ENCODE results near the gene OR9K2. TPM values are rescaled to one million over a fixed set of nuclear protein-coding genes. Genes with fewer than 3 reads are reported as not detected.
A peak's percentile ranks its signal among the peaks of the same experiment; 100 is the strongest.

Gene OR9K2
- total RNA-seq, 1 experiment from 2014 or later: not detected

- Mint-ChIP-seq H3K27me3 (ENCODE audit: low read depth) (no peaks in the 10 kb centered on the region), H3K4me3 (no peak overlapping the region), H3K27ac (no peak overlapping the region), H3K9me3 (peaks cover 33% of the 10 kb centered on the region), H3K4me1 (peaks cover 14% of the 10 kb centered on the region), H3K36me3 (peaks cover 10% of the 10 kb centered on the region)
- ChIA-PET POLR2A (no interaction called here), CTCF (no interaction called here)
- DNase-seq (ENCODE audit: low spot score) (no peak), ATAC-seq (peak; percentile 48)
- TF ChIP-seq, protein P1, sequence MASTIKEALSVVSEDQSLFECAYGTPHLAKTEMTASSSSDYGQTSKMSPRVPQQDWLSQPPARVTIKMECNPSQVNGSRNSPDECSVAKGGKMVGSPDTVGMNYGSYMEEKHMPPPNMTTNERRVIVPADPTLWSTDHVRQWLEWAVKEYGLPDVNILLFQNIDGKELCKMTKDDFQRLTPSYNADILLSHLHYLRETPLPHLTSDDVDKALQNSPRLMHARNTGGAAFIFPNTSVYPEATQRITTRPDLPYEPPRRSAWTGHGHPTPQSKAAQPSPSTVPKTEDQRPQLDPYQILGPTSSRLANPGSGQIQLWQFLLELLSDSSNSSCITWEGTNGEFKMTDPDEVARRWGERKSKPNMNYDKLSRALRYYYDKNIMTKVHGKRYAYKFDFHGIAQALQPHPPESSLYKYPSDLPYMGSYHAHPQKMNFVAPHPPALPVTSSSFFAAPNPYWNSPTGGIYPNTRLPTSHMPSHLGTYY (CRISPR knock-in tag; IDR thresholded peaks at IDR 0.05): no peak
- TF ChIP-seq, protein P2, sequence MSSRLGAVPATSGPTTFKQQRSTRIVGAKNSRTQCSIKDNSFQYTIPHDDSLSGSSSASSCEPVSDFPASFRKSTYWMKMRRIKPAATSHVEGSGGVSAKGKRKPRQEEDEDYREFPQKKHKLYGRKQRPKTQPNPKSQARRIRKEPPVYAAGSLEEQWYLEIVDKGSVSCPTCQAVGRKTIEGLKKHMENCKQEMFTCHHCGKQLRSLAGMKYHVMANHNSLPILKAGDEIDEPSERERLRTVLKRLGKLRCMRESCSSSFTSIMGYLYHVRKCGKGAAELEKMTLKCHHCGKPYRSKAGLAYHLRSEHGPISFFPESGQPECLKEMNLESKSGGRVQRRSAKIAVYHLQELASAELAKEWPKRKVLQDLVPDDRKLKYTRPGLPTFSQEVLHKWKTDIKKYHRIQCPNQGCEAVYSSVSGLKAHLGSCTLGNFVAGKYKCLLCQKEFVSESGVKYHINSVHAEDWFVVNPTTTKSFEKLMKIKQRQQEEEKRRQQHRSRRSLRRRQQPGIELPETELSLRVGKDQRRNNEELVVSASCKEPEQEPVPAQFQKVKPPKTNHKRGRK (CRISPR knock-in tag; IDR thresholded peaks at IDR 0.05; ENCODE audit: borderline replicate concordance): no peak
- TF ChIP-seq, protein P3, sequence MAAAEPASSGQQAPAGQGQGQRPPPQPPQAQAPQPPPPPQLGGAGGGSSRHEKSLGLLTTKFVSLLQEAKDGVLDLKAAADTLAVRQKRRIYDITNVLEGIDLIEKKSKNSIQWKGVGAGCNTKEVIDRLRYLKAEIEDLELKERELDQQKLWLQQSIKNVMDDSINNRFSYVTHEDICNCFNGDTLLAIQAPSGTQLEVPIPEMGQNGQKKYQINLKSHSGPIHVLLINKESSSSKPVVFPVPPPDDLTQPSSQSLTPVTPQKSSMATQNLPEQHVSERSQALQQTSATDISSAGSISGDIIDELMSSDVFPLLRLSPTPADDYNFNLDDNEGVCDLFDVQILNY (CRISPR knock-in tag; IDR thresholded peaks at IDR 0.05): no peak
- TF ChIP-seq MXD4 (CRISPR knock-in tag; IDR thresholded peaks at IDR 0.05; ENCODE audit: borderline replicate concordance) (no peak), FOXJ3 (CRISPR knock-in tag; IDR thresholded peaks at IDR 0.05; ENCODE audit: borderline replicate concordance) (no peak), TEAD1 (CRISPR knock-in tag; IDR thresholded peaks at IDR 0.05) (no peak), CDX4 (CRISPR knock-in tag; IDR thresholded peaks at IDR 0.05; ENCODE audit: borderline replicate concordance) (no peak), ZNF317 (CRISPR knock-in tag; IDR thresholded peaks at IDR 0.05; ENCODE audit: borderline replicate concordance, low read depth) (no peak), NFATC4 (CRISPR knock-in tag; IDR thresholded peaks at IDR 0.05) (no peak), IRF1 (CRISPR knock-in tag; IDR thresholded peaks at IDR 0.05) (no peak), NFYB (CRISPR knock-in tag; conservative IDR thresholded peaks at IDR 0.05; ENCODE audit: low read depth) (no peak), USF1 (CRISPR knock-in tag; IDR thresholded peaks at IDR 0.05) (no peak), ZNF232 (CRISPR knock-in tag; IDR thresholded peaks at IDR 0.05) (no peak), GTF2I (CRISPR knock-in tag; conservative IDR thresholded peaks at IDR 0.05) (no peak)
- TF ChIP-seq, protein P4, sequence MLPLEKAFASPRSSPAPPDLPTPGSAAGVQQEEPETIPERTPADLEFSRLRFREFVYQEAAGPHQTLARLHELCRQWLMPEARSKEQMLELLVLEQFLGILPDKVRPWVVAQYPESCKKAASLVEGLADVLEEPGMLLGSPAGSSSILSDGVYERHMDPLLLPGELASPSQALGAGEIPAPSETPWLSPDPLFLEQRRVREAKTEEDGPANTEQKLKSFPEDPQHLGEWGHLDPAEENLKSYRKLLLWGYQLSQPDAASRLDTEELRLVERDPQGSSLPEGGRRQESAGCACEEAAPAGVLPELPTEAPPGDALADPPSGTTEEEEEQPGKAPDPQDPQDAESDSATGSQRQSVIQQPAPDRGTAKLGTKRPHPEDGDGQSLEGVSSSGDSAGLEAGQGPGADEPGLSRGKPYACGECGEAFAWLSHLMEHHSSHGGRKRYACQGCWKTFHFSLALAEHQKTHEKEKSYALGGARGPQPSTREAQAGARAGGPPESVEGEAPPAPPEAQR (CRISPR knock-in tag; IDR thresholded peaks at IDR 0.05): no peak
- TF ChIP-seq, protein P5, sequence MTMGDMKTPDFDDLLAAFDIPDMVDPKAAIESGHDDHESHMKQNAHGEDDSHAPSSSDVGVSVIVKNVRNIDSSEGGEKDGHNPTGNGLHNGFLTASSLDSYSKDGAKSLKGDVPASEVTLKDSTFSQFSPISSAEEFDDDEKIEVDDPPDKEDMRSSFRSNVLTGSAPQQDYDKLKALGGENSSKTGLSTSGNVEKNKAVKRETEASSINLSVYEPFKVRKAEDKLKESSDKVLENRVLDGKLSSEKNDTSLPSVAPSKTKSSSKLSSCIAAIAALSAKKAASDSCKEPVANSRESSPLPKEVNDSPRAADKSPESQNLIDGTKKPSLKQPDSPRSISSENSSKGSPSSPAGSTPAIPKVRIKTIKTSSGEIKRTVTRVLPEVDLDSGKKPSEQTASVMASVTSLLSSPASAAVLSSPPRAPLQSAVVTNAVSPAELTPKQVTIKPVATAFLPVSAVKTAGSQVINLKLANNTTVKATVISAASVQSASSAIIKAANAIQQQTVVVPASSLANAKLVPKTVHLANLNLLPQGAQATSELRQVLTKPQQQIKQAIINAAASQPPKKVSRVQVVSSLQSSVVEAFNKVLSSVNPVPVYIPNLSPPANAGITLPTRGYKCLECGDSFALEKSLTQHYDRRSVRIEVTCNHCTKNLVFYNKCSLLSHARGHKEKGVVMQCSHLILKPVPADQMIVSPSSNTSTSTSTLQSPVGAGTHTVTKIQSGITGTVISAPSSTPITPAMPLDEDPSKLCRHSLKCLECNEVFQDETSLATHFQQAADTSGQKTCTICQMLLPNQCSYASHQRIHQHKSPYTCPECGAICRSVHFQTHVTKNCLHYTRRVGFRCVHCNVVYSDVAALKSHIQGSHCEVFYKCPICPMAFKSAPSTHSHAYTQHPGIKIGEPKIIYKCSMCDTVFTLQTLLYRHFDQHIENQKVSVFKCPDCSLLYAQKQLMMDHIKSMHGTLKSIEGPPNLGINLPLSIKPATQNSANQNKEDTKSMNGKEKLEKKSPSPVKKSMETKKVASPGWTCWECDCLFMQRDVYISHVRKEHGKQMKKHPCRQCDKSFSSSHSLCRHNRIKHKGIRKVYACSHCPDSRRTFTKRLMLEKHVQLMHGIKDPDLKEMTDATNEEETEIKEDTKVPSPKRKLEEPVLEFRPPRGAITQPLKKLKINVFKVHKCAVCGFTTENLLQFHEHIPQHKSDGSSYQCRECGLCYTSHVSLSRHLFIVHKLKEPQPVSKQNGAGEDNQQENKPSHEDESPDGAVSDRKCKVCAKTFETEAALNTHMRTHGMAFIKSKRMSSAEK (CRISPR knock-in tag; IDR thresholded peaks at IDR 0.05; ENCODE audit: borderline replicate concordance): no peak
- TF ChIP-seq, protein P6, sequence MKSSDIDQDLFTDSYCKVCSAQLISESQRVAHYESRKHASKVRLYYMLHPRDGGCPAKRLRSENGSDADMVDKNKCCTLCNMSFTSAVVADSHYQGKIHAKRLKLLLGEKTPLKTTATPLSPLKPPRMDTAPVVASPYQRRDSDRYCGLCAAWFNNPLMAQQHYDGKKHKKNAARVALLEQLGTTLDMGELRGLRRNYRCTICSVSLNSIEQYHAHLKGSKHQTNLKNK (CRISPR knock-in tag; IDR thresholded peaks at IDR 0.05): no peak
- TF ChIP-seq, protein P7, sequence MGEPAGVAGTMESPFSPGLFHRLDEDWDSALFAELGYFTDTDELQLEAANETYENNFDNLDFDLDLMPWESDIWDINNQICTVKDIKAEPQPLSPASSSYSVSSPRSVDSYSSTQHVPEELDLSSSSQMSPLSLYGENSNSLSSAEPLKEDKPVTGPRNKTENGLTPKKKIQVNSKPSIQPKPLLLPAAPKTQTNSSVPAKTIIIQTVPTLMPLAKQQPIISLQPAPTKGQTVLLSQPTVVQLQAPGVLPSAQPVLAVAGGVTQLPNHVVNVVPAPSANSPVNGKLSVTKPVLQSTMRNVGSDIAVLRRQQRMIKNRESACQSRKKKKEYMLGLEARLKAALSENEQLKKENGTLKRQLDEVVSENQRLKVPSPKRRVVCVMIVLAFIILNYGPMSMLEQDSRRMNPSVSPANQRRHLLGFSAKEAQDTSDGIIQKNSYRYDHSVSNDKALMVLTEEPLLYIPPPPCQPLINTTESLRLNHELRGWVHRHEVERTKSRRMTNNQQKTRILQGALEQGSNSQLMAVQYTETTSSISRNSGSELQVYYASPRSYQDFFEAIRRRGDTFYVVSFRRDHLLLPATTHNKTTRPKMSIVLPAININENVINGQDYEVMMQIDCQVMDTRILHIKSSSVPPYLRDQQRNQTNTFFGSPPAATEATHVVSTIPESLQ (CRISPR knock-in tag; IDR thresholded peaks at IDR 0.05): no peak
- TF ChIP-seq, protein P8, sequence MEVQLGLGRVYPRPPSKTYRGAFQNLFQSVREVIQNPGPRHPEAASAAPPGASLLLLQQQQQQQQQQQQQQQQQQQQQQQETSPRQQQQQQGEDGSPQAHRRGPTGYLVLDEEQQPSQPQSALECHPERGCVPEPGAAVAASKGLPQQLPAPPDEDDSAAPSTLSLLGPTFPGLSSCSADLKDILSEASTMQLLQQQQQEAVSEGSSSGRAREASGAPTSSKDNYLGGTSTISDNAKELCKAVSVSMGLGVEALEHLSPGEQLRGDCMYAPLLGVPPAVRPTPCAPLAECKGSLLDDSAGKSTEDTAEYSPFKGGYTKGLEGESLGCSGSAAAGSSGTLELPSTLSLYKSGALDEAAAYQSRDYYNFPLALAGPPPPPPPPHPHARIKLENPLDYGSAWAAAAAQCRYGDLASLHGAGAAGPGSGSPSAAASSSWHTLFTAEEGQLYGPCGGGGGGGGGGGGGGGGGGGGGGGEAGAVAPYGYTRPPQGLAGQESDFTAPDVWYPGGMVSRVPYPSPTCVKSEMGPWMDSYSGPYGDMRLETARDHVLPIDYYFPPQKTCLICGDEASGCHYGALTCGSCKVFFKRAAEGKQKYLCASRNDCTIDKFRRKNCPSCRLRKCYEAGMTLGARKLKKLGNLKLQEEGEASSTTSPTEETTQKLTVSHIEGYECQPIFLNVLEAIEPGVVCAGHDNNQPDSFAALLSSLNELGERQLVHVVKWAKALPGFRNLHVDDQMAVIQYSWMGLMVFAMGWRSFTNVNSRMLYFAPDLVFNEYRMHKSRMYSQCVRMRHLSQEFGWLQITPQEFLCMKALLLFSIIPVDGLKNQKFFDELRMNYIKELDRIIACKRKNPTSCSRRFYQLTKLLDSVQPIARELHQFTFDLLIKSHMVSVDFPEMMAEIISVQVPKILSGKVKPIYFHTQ (CRISPR knock-in tag; IDR thresholded peaks at IDR 0.05): no peak
Measured at GRCh38 chr12:55173456-55173855, 47.2 kb downstream of the OR9K2 start.

All from WTC11 (cell line).